HG02938 (cell line): ENCODE measurements around the gene STING1.
"Not testable (repeated sequence)": the region's sequence is repeated elsewhere in the genome, so short reads cannot be mapped to it uniquely, and the experiment has no call there.

ENCODE experiments used
- ATAC-seq: cut with Tn5 transposase; IDR thresholded peaks from one replicate; pipeline ENCODE4 v1.9.1; 2021; ENCODE audit warnings: mild to moderate bottlenecking, moderate library complexity; ENCODE audit not compliant: unreplicated experiment

The STING1 gene

GRCh38 chr5:139482050-139482889, at the start of gene STING1:
STING1 (minus strand) TSS chr5:139482758; CDS start chr5:139481704, 1,054 bp downstream.
- ATAC-seq: no peak

- no peak for ATAC-seq
Observed at GRCh38 chr5:139531772-139532169, 49.2 kb upstream of the STING1 start.

GRCh38 chr5:139530079-139530478, 47.5 kb upstream of the STING1 start:
- not testable (repeated sequence) for ATAC-seq

- not testable (repeated sequence) for ATAC-seq
Observed at GRCh38 chr5:139528695-139529094, 46.1 kb upstream of the STING1 start.

- ATAC-seq: not testable (repeated sequence)
Observed at GRCh38 chr5:139527896-139528467, 45.4 kb upstream of the STING1 start.

- ATAC-seq: not testable (repeated sequence)
Observed at GRCh38 chr5:139527090-139527470, 44.5 kb upstream of the STING1 start.

GRCh38 chr5:139526309-139527089, 43.9 kb upstream of the STING1 start:
- ATAC-seq: not testable (repeated sequence)

GRCh38 chr5:139525586-139526308, 43.2 kb upstream of the STING1 start:
- peak; percentile 34 for ATAC-seq

- peak; percentile 55 for ATAC-seq
Observed at GRCh38 chr5:139524940-139525585, 42.5 kb upstream of the STING1 start.

GRCh38 chr5:139524446-139524845, 41.9 kb upstream of the STING1 start:
- ATAC-seq: no peak

- ATAC-seq: no peak
Observed at GRCh38 chr5:139523635-139524445, 41.3 kb upstream of the STING1 start.

GRCh38 chr5:139517683-139518564, 35.4 kb upstream of the STING1 start:
- ATAC-seq: peak; percentile 71

- ATAC-seq: no peak
Observed at GRCh38 chr5:139514486-139514856, 31.9 kb upstream of the STING1 start.

- no peak for ATAC-seq
Observed at GRCh38 chr5:139513852-139514485, 31.4 kb upstream of the STING1 start.

GRCh38 chr5:139513434-139513833, 30.9 kb upstream of the STING1 start:
- ATAC-seq: not testable (repeated sequence)

- ATAC-seq: no peak
Observed at GRCh38 chr5:139512786-139513390, 30.3 kb upstream of the STING1 start.

- ATAC-seq: not testable (repeated sequence)
Observed at GRCh38 chr5:139504722-139505121, 22.2 kb upstream of the STING1 start.

- not testable (repeated sequence) for ATAC-seq
Observed at GRCh38 chr5:139503879-139504278, 21.3 kb upstream of the STING1 start.
